Testis (tissue), 3 donors: ENCODE results near the gene FAM200C. TPM values are rescaled to one million over a fixed set of nuclear protein-coding genes. Genes with fewer than 3 reads are reported as not detected.

ENCODE experiments used
- DNase-seq: peaks from one replicate; pipeline ENCODE4 v3.0.0-alpha.2; 2019
- H3K27ac ChIP-seq, 2 donors: fragments of 200-600 bp; sonication (generic); one replicate each; pipeline ENCODE4 v1.5.1; 2019
- H3K27me3 ChIP-seq: fragments of 200-600 bp; sonication (generic); one replicate; pipeline ENCODE4 v1.5.1; 2019
- H3K36me3 ChIP-seq: fragments of 200-600 bp; sonication (generic); one replicate; pipeline ENCODE4 v1.5.1; 2017; ENCODE audit warnings: low read depth; ENCODE audit errors: missing control alignments
- H3K4me1 ChIP-seq: fragments of 200-600 bp; sonication (generic); one replicate; pipeline ENCODE4 v1.5.1; 2019
- H3K4me3 ChIP-seq, 2 donors: fragments of 200-600 bp; sonication (generic); one replicate each; pipeline ENCODE4 v1.5.1; 2017 to 2019
- H3K9me3 ChIP-seq: fragments of 200-600 bp; sonication (generic); one replicate; pipeline ENCODE4 v1.5.1; 2017
- CTCF ChIP-seq, 3 experiments: fragments of 450-650 bp in 2 of 3; fragments of 200-600 bp in 1 of 3; sonication (generic) in 1 of 3; IDR thresholded peaks; one replicate each; pipeline ENCODE4 v1.5.1; 2016 to 2019; ENCODE audit warnings: antibody characterized with exemption in 3 of 3, mild to moderate bottlenecking in 2 of 3, moderate library complexity in 1 of 3
- POLR2A ChIP-seq: fragments of 450-650 bp; IDR thresholded peaks from one replicate; pipeline ENCODE4 v1.6.1; 2017; ENCODE audit warnings: antibody characterized with exemption, mild to moderate bottlenecking, moderate library complexity
- WGBS, 2 donors: methylation state at CpG; one replicate each; pipeline ENCODE4 v1.1.5; 2018; 5-methylcytosine and 5-hydroxymethylcytosine counted together
- intact Hi-C: fragments of 100-400 bp; cut with DNase I; formaldehyde crosslinking; loops from one replicate; pipeline ENCODE4 v1.15.1; 2023; ENCODE audit warnings: low total_unique reads
- polyA plus RNA-seq: library from polyadenylated mRNA; stranded (reverse); fragments of 350-450 nt; fragmentation: Illumina TruSeq; extraction: RNeasy Lipid Tissue Mini Kit (QIAGEN cat#74804); gene quantifications from one replicate; pipeline ENCODE4 v1.2.3, GENCODE V29; 2014; ENCODE audit warnings: low read depth, low replicate concordance; ENCODE audit not compliant: insufficient read depth
- total RNA-seq, 2 donors: library from RNA; depleted of rRNA; stranded (reverse); fragments of >200 nt; gene quantifications; one replicate each; pipeline ENCODE4 v1.2.3, GENCODE V29; 2016

The FAM200C gene
- total and polyA plus RNA-seq, 3 donors from 2014 or later = 5.5 to 11.1 (median 10.6) TPM

GRCh38 chr5:160385496-160385895 is 14.4 kb downstream of the FAM200C start:
- intact Hi-C loops = no loop called here
- Histone ChIP-seq H3K27ac (no peak overlapping the region), H3K27me3 (no peaks in the 10 kb centered on the region), H3K4me1 (no peaks in the 10 kb centered on the region), H3K36me3 (no peaks in the 10 kb centered on the region), H3K4me3 (no peak overlapping the region), H3K9me3 (no peaks in the 10 kb centered on the region)
- DNase-seq = no peak
- TF ChIP-seq CTCF (IDR thresholded peaks at IDR 0.05) (no peak), POLR2A (no peak)

GRCh38 chr5:160384681-160385080 is 15.2 kb downstream of the FAM200C start:
- no peaks in the 10 kb centered on the region for H3K4me1 ChIP-seq
- 96 to 100% methylated on average over 1 of the region's 1 CpG for WGBS, 2 donors
- TF ChIP-seq POLR2A (no peak), CTCF (IDR thresholded peaks at IDR 0.05) (no peak)
- H3K4me3 ChIP-seq = no peak overlapping the region
- H3K27me3 ChIP-seq = no peaks in the 10 kb centered on the region
- no peaks in the 10 kb centered on the region for H3K36me3 ChIP-seq
- no peak overlapping the region for H3K27ac ChIP-seq
- DNase-seq = no peak
- no peaks in the 10 kb centered on the region for H3K9me3 ChIP-seq
- intact Hi-C loops = no loop called here

- no peaks in the 10 kb centered on the region for H3K27me3 ChIP-seq
- no peak overlapping the region for H3K27ac ChIP-seq
- intact Hi-C loops = no loop called here
- no peak overlapping the region for H3K4me3 ChIP-seq
- no peak for DNase-seq
- no peak for TF ChIP-seq CTCF (IDR thresholded peaks at IDR 0.05)
- TF ChIP-seq POLR2A = no peak
- WGBS, 2 donors = 68 to 80% methylated on average over 3 of the region's 3 CpGs
- no peaks in the 10 kb centered on the region for H3K36me3 ChIP-seq
- no peaks in the 10 kb centered on the region for H3K9me3 ChIP-seq
- H3K4me1 ChIP-seq = no peaks in the 10 kb centered on the region
Observed at GRCh38 chr5:160382346-160382745, 17.5 kb downstream of the FAM200C start.

- 72 to 74% methylated on average over 2 of the region's 2 CpGs for WGBS, 2 donors
- Histone ChIP-seq H3K27me3 (no peaks in the 10 kb centered on the region), H3K4me1 (no peaks in the 10 kb centered on the region), H3K9me3 (no peaks in the 10 kb centered on the region), H3K27ac (no peak overlapping the region), H3K4me3 (no peak overlapping the region), H3K36me3 (no peaks in the 10 kb centered on the region)
- TF ChIP-seq POLR2A = no peak
- TF ChIP-seq CTCF (IDR thresholded peaks at IDR 0.05) = no peak
- DNase-seq = no peak
- intact Hi-C loops = no loop called here
Observed at GRCh38 chr5:160380041-160380440, 19.8 kb downstream of the FAM200C start.

GRCh38 chr5:160379511-160379910 is 20.3 kb downstream of the FAM200C start:
- no peak overlapping the region for H3K27ac ChIP-seq
- 63 to 72% methylated on average over 4 of the region's 4 CpGs for WGBS, 2 donors

More at GRCh38 chr5:160379511-160379910, 20.3 kb downstream of the FAM200C start:
- H3K9me3 ChIP-seq = no peaks in the 10 kb centered on the region
- TF ChIP-seq CTCF (IDR thresholded peaks at IDR 0.05) (no peak), POLR2A (no peak)
- intact Hi-C loops = no loop called here
- no peaks in the 10 kb centered on the region for H3K4me1 ChIP-seq
- DNase-seq = no peak
- no peaks in the 10 kb centered on the region for H3K36me3 ChIP-seq
- H3K4me3 ChIP-seq = no peak overlapping the region
- no peaks in the 10 kb centered on the region for H3K27me3 ChIP-seq
